MM.1S (cell line): ENCODE measurements around the gene COL24A1.

Experiments used
- EZH2 ChIP-seq: fragments of 300-600 bp; sonication (generic); optimal IDR thresholded peaks from 2 replicates; pipeline ENCODE3; 2017; ENCODE audit warnings: low read depth, mild to moderate bottlenecking, antibody characterized with exemption, low read length, mixed read lengths
- TF ChIP-seq, protein P1 (sequence below): fragments of 300-600 bp; sonication (generic); IDR thresholded peaks from 2 replicates; pipeline ENCODE4 v1.5.1; 2016; ENCODE audit warnings: antibody characterized with exemption, low read length, mixed read lengths

- TF ChIP-seq, protein P1, sequence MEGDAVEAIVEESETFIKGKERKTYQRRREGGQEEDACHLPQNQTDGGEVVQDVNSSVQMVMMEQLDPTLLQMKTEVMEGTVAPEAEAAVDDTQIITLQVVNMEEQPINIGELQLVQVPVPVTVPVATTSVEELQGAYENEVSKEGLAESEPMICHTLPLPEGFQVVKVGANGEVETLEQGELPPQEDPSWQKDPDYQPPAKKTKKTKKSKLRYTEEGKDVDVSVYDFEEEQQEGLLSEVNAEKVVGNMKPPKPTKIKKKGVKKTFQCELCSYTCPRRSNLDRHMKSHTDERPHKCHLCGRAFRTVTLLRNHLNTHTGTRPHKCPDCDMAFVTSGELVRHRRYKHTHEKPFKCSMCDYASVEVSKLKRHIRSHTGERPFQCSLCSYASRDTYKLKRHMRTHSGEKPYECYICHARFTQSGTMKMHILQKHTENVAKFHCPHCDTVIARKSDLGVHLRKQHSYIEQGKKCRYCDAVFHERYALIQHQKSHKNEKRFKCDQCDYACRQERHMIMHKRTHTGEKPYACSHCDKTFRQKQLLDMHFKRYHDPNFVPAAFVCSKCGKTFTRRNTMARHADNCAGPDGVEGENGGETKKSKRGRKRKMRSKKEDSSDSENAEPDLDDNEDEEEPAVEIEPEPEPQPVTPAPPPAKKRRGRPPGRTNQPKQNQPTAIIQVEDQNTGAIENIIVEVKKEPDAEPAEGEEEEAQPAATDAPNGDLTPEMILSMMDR = no peak
- TF ChIP-seq EZH2 = no peak
These were observed 16.2 kb downstream of the COL24A1 start for GRCh38 chr1:86140281-86140880.
